HG03571 (cell line): ENCODE data around the gene ZNF586.
A peak's percentile ranks its signal among the peaks of the same experiment; 100 is the strongest.
"Not testable (repeated sequence)": the region's sequence is repeated elsewhere in the genome, so short reads cannot be mapped to it uniquely, and the experiment has no call there.

Experiments used
- ATAC-seq: cut with Tn5 transposase; IDR thresholded peaks from one replicate; pipeline ENCODE4 v1.9.1; 2021; ENCODE audit not compliant: unreplicated experiment

Gene ZNF586

GRCh38 chr19:57789288-57789687 lies 19.8 kb downstream of the ZNF586 start:
- no peak for ATAC-seq

DNA sequence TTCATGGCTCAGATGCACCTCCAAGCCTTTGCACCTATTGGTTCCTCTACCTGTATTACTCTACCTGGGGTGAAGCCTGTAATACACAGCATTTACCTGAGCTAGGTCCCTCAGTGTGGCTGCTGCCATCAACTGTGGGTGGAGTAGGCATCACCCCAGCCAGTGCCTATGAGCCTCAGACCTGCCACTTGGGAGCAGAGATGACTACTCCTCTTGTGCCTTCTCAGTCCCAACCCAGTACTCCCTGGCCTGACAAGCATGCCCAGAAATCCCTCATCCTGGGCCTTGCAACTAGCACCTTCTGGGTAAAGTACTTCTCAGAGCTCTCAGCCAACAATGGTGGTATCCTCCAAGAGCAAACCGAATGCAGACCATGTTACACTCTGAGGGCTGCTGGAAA lies 27.1 kb downstream of the ZNF586 start:
- not testable (repeated sequence) for ATAC-seq

DNA sequence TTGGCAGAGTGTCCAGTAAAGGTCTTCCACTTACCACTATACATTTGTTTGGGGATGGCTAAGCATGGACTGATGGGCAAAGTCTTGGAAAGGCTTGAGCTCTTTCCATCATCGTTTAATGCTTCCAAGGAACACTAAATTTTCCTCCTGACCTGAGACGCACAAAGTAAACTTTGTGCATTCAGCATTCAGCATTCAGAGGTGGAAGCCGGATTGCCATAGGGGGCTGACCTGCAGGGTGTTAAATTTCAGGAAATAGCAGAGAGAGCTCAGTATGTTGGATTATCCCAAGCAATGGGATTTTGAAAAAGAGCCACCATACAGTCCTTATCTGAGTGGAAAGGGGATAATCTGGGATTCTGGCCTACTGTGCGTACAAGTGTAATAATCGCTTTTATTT lies 31.2 kb downstream of the ZNF586 start:
- no peak for ATAC-seq

- no peak for ATAC-seq
Measured at GRCh38 chr19:57802269-57802668, 32.8 kb downstream of the ZNF586 start.

DNA sequence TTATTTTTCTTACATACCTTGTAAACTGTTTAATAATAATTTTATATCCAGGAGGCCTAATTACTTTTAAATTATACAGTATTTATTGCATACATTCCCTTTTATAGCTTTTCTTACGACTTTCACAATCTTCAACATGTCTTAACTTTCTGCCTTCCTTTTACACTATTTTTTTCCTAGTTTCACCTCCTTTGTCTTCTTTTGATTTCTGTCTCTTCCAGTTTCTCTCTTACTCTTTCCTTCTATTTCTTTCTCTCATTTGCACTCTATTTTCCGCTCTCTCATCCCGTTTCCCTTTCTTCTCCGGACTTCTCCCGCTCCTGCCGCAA lies 33.8 kb downstream of the ZNF586 start:
- ATAC-seq: no peak

DNA sequence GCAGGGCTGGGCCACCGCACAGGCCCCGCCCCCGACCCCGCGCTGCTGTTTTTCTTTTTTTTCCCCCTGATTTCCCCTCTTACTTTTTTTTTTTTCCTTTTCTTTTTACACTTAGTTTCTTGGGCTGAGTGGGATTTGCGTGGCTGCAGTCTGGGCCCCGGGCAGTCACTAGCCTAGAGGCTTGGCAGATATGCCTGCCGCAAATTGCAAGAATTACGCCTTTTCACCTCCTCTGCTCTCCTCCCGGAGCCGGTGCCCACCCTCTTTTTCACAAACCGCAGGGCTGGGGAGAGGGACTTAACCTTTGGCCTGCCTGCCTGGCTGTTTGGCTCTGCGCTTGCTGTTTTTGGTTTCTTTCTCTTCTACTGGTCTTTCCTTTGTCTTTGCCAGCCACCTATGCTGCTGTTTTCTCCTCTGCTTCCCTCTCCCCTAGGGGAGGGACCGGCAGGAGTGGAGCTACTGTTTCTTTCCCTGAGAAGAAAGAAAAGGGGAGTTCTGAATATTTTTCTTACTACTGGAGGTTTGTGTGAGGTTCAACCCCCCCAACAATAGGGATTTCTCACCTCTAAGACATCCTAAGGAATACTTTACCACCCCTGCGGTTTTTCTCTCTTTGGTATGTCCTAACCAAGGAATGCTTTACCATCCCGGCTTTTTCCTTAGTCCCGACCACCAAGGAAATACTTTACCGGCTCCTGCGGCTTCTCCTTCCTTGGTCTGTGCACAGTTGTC lies 34.3 kb downstream of the ZNF586 start:
- ATAC-seq: no peak

DNA sequence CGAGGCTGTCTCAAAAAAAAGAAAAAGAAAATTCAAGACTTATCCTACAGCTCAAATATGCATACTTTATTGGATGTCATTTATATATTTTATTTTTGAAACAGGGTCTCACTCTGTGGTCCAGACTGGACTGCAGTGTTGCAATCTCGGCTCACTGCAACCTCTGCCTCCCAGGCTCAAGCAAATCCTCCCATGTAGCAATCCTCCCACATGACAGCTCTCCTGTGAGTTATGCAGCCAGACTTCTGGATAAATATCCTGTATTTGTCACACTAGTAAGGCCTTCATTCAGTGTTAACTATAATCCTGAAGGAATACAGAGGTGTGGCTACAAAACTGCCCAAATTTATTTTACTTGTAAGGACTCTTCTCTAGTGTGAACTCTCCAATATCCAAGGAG lies 38.1 kb downstream of the ZNF586 start:
- no peak for ATAC-seq

DNA sequence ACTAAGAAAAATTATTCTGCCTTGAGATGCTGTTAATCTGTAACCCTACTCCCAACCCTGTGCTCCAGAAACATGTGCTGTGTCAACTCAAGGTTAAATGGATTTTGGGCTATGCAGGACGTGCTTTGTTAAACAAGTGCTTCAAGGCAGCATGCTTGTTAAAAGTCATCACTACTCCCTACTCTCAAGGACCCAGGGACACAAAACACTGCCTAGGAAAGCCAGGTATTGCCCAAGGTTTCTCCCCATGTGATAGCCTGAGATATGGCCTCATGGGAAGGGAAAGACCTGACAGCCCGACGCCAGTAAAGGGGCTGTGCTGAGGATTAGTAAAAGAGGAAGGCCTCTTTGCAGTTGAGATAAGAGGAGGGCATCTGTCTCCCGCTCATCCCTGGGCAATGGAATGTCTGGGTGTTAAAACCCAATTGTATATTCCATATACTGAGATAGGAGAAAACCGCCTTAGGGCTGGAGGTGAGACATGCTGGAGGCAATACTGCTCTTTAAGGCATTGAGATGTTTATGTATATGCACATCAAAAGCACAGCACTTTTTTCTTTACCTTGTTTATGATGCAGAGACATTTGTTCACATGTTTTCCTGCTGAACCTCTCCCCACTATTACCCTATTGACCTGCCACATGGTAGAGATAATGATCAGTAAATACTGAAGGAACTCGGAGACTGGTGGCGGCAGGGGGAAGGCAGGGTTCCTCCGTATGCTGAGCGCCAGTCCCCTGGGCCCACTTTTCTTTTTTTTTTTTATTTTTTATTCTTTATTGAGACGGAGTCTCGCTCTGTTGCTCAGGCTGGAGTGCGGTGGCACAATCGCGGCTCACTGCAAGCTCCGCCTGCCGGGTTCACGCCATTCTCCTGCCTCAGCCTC lies 41.2 kb downstream of the ZNF586 start:
- ATAC-seq: not testable (repeated sequence)

GRCh38 chr19:57812226-57812625 lies 42.8 kb downstream of the ZNF586 start:
- ATAC-seq: no peak

DNA sequence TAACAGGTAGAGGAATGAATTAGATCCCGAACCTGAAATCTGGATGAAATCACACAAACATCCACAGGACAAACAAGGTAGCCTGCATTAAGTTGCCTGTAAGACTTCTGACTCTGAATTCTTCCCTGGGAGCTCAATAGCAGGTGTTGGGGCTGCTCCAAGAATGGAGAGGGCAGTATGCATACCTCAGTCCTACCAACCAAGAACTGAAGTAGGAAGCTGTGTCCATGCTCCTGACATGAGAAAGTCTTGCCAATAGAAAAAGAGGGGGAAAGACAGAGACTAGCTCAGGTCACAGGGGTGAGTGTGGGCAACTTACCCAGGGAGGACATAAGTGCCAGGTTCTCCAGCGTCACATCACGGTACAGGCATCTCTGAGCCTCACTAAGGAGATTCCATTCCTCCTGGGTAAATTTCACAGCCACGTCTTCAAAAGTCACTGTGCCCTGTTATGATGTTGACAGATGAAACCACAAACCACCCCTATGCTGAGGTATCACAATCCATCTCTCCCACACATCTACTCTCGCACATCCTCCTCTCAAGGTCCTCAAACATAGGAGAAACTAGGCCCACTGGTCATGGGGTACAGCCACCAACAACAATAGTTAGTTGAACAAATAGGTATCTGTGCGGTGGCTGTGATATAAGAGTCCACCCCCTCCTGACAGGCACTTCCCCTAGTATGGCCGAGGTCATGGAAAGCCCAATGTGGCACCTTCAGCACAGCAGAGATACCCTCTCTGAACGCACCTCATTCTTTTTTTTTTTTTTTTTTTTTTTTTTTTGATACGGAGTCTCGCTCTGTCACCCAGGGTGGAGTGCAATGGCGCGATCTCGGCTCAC lies 43.7 kb downstream of the ZNF586 start:
- ATAC-seq: not testable (repeated sequence)

DNA sequence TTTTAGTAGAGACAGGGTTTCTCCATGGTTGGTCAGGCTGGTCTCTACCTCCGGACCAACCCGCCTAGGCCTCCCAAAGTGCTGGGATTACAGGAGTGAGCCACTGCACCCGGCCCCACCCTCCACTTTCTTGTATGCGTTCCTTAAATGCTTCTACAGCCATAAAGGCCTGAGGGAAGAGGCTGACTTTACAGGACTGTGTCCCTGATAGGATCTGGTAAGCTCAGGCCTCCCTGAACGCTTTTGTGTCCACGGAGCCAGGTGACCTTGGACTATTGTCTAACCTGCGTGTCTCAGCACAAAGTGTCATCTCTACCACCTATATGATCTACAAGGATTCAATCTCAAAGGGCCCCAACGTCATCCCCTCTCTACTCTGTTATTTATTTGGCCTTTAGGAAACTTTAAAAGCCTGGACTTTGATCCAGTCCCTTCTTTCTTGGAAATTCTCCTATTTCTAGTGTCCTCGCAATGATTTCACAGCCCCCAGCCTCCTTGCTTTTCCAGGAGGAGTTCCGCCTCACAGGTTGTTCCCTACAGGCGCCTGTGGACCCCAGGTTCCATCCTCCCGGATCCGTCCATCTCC lies 44.5 kb downstream of the ZNF586 start:
- ATAC-seq: no peak

GRCh38 chr19:57814505-57815246 lies 45.2 kb downstream of the ZNF586 start, which contains the start of gene ZNF552:
Gene ZNF552 (minus strand): TSS chr19:57814913. CDS start chr19:57814743, 170 bp downstream.
- peak; percentile 71 for ATAC-seq

DNA sequence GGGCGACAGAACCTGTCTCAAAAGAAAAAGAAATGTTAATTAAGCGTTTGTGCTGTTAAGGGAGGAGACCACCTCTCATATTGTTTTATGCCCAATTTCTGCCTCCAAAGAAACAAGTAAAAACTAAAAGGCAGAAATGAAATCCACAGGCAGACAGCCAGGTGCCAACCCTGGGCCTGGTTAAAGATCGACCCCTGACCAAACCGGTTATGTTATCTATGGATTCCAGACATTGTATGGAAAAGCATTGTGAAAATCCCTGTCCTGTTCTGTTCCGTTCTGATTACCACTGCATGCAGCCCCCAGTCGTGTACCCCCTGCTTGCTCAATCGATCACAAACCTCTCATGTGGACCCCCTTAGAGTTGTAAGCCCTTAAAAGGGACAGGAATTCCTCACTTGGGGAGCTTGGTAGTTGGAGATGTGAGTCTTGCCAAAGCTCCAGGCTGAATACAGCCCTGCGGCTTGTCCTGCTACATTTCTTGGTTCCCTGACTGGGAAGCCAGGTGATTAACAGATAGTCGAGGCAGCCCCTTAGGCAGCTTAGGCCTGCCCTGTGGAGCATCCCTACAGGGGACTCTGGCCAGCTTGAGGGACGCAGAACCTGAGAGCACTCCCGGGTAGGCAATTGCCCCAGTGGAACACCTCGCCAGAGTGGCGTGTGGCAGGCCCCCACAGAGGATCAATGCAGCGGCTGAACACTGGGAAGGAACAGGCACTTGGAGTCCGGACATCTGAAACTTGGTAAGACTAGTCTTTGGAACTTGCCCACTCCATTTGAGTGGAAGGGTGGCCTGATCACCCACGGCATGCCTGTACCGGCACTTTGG lies 46.0 kb downstream of the ZNF586 start:
- no peak for ATAC-seq

DNA sequence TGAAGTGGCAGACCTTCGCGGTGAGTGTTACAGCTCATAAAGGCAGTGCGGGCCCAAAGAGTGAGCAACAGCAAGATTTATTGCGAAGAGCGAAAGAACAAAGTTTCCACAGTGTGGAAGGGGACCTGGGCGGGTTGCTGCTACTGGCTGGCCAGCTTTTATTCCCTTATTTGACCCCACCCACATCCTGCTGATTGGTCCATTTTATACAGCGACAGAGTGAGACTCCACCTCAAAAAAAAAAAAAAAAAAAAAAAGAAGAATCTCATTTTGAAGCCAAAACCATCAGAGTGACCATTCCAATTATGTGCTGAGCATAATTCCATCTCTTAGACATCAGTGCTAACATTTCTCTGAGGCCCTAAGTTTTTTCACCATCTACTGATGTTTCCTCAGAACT lies 47.2 kb downstream of the ZNF586 start:
- no peak for ATAC-seq

DNA sequence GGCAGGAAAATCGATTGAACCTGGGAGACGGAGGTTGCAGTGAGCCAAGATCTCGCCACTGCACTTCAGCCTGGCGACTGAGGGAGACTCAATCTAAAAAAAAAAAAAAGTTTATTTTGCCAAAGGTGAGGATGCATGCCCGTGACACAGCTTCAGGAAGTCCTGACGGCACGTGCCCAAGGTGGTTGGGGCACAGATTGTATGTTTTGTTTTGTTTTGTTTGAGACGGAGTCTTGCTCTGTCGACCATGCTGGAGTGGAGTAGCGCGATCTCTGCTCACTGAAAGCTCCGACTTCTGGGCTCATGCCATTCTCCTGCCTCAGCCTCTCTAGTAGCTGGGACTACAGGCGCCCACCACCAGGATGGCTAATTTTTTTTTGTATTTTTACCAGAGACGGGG lies 48.5 kb downstream of the ZNF586 start:
- ATAC-seq: no peak

DNA sequence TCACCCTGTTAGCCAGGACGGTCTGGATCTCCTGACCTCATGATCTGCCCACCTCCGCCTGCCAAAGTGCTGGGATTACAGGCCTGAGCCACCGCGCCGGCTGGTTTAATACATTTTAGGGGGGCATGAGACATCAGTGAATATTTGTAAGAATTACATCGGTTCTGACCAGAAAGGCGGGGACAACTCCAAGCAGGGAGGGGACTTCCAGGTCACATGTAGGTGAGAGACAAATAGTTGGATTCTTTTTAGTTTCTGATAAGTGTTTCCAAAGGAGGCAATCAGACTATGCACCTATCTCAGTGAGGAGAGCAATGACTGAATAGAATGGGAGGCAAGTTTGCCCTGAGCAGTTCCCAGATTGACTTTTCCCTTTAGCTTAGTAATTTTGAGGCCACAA lies 48.9 kb downstream of the ZNF586 start:
- ATAC-seq: no peak

GRCh38 chr19:57819475-57820148 lies 50.1 kb downstream of the ZNF586 start:
- peak; percentile 89 for ATAC-seq

DNA sequence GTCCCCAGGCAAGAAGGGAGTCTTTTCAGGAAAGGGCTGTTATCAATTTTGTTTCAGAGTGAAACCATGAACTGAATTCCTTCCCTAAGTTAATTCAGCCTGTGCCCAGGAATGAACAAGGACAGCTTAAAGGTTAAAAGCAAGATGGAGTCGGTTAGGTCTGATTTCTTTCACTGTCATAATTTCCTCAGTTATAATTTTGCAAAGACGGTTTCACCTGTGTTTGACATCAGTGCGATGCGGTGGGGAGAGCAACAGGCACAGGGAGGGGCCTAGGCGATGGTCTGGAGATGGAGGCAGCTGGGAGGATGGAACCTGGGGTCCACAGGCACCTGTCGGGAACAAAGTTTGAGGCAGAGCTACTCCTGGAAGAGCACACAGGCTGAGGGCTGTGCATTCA lies 51.1 kb downstream of the ZNF586 start:
- no peak for ATAC-seq

- not testable (repeated sequence) for ATAC-seq
Measured at GRCh38 chr19:57821095-57821494, 51.6 kb downstream of the ZNF586 start.
